ENCODE results near the gene IGFL1. TPM values are rescaled to one million over a fixed set of nuclear protein-coding genes. Genes with fewer than 3 reads are reported as not detected.
"Not testable (repeated sequence)": the region's sequence is repeated elsewhere in the genome, so short reads cannot be mapped to it uniquely, and the experiment has no call there.

IGFL1 gene
- total RNA-seq, 1 donor from 2014 or later: not detected

- Mint-ChIP-seq H3K4me1 (no peaks in the 10 kb centered on the region), H3K4me3 (no peak overlapping the region), H3K9me3 (no peaks in the 10 kb centered on the region), H3K36me3 (ENCODE audit: low read depth) (no peaks in the 10 kb centered on the region), H3K27ac (ENCODE audit: unreplicated experiment) (no peak overlapping the region), H3K27me3 (ENCODE audit: low read depth) (peaks cover 29% of the 10 kb centered on the region)
- no peak for DNase-seq (ENCODE audit: low read depth, low spot score)
- no peak for TF ChIP-seq CTCF (conservative IDR thresholded peaks at IDR 0.05)
Observed at GRCh38 chr19:46204008-46204407, 25.5 kb upstream of the IGFL1 start.

DNA sequence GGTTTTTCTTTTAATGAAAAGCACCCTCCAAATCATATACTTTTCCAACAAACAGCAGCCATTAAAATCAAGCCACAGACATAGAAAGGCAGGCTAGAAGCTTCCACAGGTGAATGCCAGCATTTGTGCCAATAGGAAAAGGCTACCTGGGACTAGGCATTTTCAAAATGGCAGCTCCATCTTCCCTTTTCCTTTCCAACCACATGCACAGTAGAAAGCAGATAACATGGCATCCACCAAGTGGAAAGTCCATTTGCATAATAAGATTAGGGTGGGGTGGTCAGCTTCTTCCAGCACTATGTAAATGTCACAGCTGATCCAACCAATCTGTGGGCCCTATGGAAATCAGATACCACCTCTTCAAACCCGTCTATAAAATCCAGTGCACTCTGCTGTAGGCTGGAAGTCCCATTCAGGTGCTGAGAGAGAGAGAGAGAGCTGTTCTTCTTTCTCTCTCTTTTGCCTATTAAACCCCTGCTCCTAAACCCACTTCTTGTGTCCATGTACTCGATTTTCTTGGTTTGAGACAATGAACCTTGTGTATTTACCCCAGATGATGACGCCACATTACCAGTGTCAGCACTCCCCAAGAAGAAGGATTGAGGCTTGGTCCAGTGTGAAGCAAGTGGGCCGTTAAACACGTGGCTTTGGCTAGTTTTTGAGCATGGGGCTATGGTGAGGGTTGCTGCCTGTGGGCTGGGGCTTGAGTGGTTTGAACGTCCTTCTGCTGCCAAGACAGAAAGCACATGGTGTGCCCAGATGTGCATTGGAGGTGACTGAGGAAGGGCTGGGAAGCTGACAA lies 24.2 kb upstream of the IGFL1 start:
- Mint-ChIP-seq H3K9me3 (no peaks in the 10 kb centered on the region), H3K27ac (ENCODE audit: unreplicated experiment) (no peak overlapping the region)

DNA sequence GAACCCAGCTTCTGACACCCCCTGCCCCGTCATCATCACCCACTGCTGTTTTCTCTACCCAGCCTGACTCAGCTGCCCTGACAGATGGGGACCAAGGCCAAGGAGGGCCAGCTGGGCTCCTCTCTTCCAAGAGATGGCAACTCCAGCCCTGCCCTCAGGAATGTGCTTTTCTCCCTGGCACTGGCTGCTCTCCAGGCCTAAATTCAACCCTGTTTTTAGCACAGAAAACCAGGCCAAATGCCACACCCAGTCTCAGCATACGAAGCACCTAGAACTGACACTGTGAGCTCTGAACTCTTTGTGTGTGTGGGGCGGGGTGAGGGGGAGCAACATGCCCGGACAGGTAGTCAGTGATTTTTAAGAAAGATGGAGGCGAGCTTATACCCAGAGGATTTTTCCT lies 23.4 kb upstream of the IGFL1 start:
- Mint-ChIP-seq H3K27ac (ENCODE audit: unreplicated experiment) (no peak overlapping the region), H3K9me3 (no peaks in the 10 kb centered on the region), H3K4me1 (no peaks in the 10 kb centered on the region), H3K4me3 (no peak overlapping the region), H3K36me3 (ENCODE audit: low read depth) (no peaks in the 10 kb centered on the region), H3K27me3 (ENCODE audit: low read depth) (peaks cover 45% of the 10 kb centered on the region)
- DNase-seq (ENCODE audit: low read depth, low spot score): no peak
- no peak for TF ChIP-seq CTCF (conservative IDR thresholded peaks at IDR 0.05)

More for the DNA sequence above, 24.2 kb upstream of the IGFL1 start:
- Mint-ChIP-seq H3K4me3 (no peak overlapping the region), H3K27me3 (ENCODE audit: low read depth) (peaks cover 38% of the 10 kb centered on the region), H3K36me3 (ENCODE audit: low read depth) (no peaks in the 10 kb centered on the region), H3K4me1 (no peaks in the 10 kb centered on the region)
- TF ChIP-seq CTCF (conservative IDR thresholded peaks at IDR 0.05): no peak
- DNase-seq (ENCODE audit: low read depth, low spot score): no peak

DNA sequence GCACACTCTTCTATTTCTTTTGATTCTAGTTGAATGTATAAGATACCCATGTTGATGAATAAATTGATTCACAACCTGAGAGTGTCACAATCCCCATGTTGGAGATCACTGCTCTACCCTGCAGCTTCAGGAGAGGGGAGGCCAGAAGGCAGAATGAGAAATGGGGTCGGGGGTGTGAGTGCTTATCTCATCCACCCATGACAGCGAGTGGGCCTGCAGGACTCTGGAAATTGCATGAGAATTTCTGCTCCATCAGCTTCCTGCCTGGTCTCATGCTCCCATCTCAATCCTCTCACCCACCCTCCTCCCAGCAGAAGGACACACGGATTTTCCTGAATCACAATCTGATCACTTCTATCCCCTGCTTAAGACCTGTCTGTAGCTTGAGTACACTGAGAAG lies 22.9 kb upstream of the IGFL1 start:
- H3K36me3 Mint-ChIP-seq (ENCODE audit: low read depth): no peaks in the 10 kb centered on the region
- DNase-seq (ENCODE audit: low read depth, low spot score): no peak
- H3K4me1 Mint-ChIP-seq: no peaks in the 10 kb centered on the region
- H3K9me3 Mint-ChIP-seq: no peaks in the 10 kb centered on the region
- H3K4me3 Mint-ChIP-seq: no peak overlapping the region
- H3K27ac Mint-ChIP-seq (ENCODE audit: unreplicated experiment): no peak overlapping the region
- TF ChIP-seq CTCF (conservative IDR thresholded peaks at IDR 0.05): no peak
- H3K27me3 Mint-ChIP-seq (ENCODE audit: low read depth): peaks cover 44% of the 10 kb centered on the region

DNA sequence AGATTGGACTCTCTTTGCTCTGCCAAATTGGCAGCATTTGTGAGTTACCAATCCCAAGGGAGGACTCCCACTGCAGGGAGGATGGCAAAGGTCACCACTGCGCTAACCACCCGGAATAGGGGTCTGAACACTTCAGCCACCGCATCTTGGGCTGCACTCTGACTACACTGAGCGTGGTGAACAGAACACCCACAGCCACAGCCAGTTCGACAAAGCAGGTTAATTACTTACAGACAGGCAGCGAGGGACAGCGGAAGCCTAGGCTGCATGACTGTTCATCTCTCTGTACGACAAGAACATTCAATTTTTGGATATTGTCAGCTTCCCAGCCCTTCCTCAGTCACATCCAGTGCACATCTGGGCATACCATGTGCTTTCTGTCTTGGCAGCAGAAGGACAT lies 21.7 kb upstream of the IGFL1 start:
- H3K36me3 Mint-ChIP-seq (ENCODE audit: low read depth); DNase-seq (ENCODE audit: low read depth, low spot score); H3K27ac Mint-ChIP-seq (ENCODE audit: unreplicated experiment); H3K4me3 Mint-ChIP-seq; H3K9me3 Mint-ChIP-seq; H3K4me1 Mint-ChIP-seq: not testable (repeated sequence)
- peaks cover 42% of the 10 kb centered on the region for H3K27me3 Mint-ChIP-seq (ENCODE audit: low read depth)

- no peak for DNase-seq (ENCODE audit: low read depth, low spot score)
- Mint-ChIP-seq H3K9me3 (no peaks in the 10 kb centered on the region), H3K36me3 (ENCODE audit: low read depth) (no peaks in the 10 kb centered on the region), H3K4me3 (no peak overlapping the region), H3K27ac (ENCODE audit: unreplicated experiment) (no peak overlapping the region), H3K27me3 (ENCODE audit: low read depth) (peaks cover 52% of the 10 kb centered on the region), H3K4me1 (no peaks in the 10 kb centered on the region)
- TF ChIP-seq CTCF (conservative IDR thresholded peaks at IDR 0.05): no peak
Observed at GRCh38 chr19:46209051-46209450, 20.5 kb upstream of the IGFL1 start.
